H9 (cell line): ENCODE measurements around the gene MID1. TPM values are rescaled to one million over a fixed set of nuclear protein-coding genes. Genes with fewer than 3 reads are reported as not detected.

Experiments
- DNase-seq: peaks from one replicate; pipeline ENCODE4 v3.0.0-alpha.2; 2017
- H2AFZ ChIP-seq: one replicate; pipeline ENCODE4 v1.6.1; 2013; ENCODE audit warnings: mild to moderate bottlenecking, low read length, control low read depth, moderate library complexity
- H2AK5ac ChIP-seq: 2 replicates; pipeline ENCODE4 v1.6.1; 2013; ENCODE audit warnings: low read length, control low read depth, mixed read lengths; ENCODE audit not compliant: insufficient read length
- H2BK120ac ChIP-seq: one replicate; pipeline ENCODE4 v1.6.1; 2013; ENCODE audit warnings: low read depth, mild to moderate bottlenecking, low read length, control low read depth, inconsistent platforms; ENCODE audit not compliant: poor library complexity, severe bottlenecking
- H2BK12ac ChIP-seq: 2 replicates; pipeline ENCODE4 v1.6.1; 2013; ENCODE audit warnings: low read length, control low read depth, mixed read lengths, low read depth; ENCODE audit not compliant: insufficient read length
- H2BK15ac ChIP-seq: 2 replicates; pipeline ENCODE4 v1.6.1; 2013; ENCODE audit warnings: low read depth, low read length, control low read depth
- H2BK20ac ChIP-seq: one replicate; pipeline ENCODE4 v1.6.1; 2013; ENCODE audit warnings: low read depth, mild to moderate bottlenecking, low read length, control low read depth, inconsistent platforms; ENCODE audit not compliant: poor library complexity, severe bottlenecking
- H2BK5ac ChIP-seq: 2 replicates; pipeline ENCODE4 v1.6.1; 2013; ENCODE audit warnings: low read length, control low read depth, mixed read lengths; ENCODE audit not compliant: insufficient read length
- H3K14ac ChIP-seq: 2 replicates; pipeline ENCODE4 v1.6.1; 2013; ENCODE audit warnings: low read length, control low read depth; ENCODE audit not compliant: insufficient read depth
- H3K18ac ChIP-seq: 2 replicates; pipeline ENCODE4 v1.6.1; 2013; ENCODE audit warnings: low read depth, mild to moderate bottlenecking, mixed read lengths, low read length, control low read depth; ENCODE audit not compliant: insufficient read length
- H3K23ac ChIP-seq: 2 replicates; pipeline ENCODE4 v1.6.1; 2013; ENCODE audit warnings: low read length, control low read depth, mixed read lengths, low read depth; ENCODE audit not compliant: insufficient read length
- H3K23me2 ChIP-seq: 2 replicates; pipeline ENCODE4 v1.6.1; 2013; ENCODE audit warnings: low read depth, mild to moderate bottlenecking, mixed read lengths, low read length, control low read depth; ENCODE audit not compliant: insufficient read length, poor library complexity, severe bottlenecking
- H3K27ac ChIP-seq: 2 replicates; pipeline ENCODE4 v1.5.1; 2013; ENCODE audit warnings: low read length, control low read depth, mixed read lengths, low read depth; ENCODE audit not compliant: insufficient read length
- H3K27me3 ChIP-seq: 2 replicates; pipeline ENCODE4 v1.6.1; 2013; ENCODE audit warnings: low read length, control low read depth, inconsistent platforms; ENCODE audit not compliant: insufficient read depth
- H3K4ac ChIP-seq: 2 replicates; pipeline ENCODE4 v1.6.1; 2013; ENCODE audit warnings: low read depth, mild to moderate bottlenecking, control low read depth, inconsistent platforms, low read length, moderate library complexity
- H3K4me1 ChIP-seq: 2 replicates; pipeline ENCODE4 v1.6.1; 2013; ENCODE audit warnings: low read length, control low read depth, inconsistent platforms; ENCODE audit not compliant: insufficient read depth
- H3K4me2 ChIP-seq: 2 replicates; pipeline ENCODE4 v1.6.1; 2013; ENCODE audit warnings: low read length, control low read depth, mixed read lengths; ENCODE audit not compliant: insufficient read length, insufficient read depth
- H3K56ac ChIP-seq: 2 replicates; pipeline ENCODE4 v1.6.1; 2013; ENCODE audit warnings: low read depth, mild to moderate bottlenecking, mixed read lengths, low read length, control low read depth; ENCODE audit not compliant: insufficient read length
- H3K79me1 ChIP-seq: 2 replicates; pipeline ENCODE4 v1.6.1; 2013; ENCODE audit warnings: low read depth, mild to moderate bottlenecking, moderate library complexity, low read length, control low read depth, inconsistent platforms; ENCODE audit not compliant: insufficient read depth, poor library complexity, severe bottlenecking
- H3K79me2 ChIP-seq: 2 replicates; pipeline ENCODE4 v1.6.1; 2013; ENCODE audit warnings: low read length, control low read depth, inconsistent platforms; ENCODE audit not compliant: insufficient read depth
- H3K9ac ChIP-seq: 2 replicates; pipeline ENCODE4 v1.6.1; 2013; ENCODE audit warnings: low read length, control low read depth, mixed read lengths; ENCODE audit not compliant: insufficient read length; ENCODE audit errors: extremely low read depth
- H3K9me3 ChIP-seq: one replicate; pipeline ENCODE4 v1.6.1; 2013; ENCODE audit warnings: low read depth, low read length, inconsistent platforms; ENCODE audit not compliant: control insufficient read depth
- H3T11ph ChIP-seq: one replicate; pipeline ENCODE4 v1.6.1; 2013; ENCODE audit warnings: mild to moderate bottlenecking, low read length, control low read depth, inconsistent platforms
- H4K20me1 ChIP-seq: one replicate; pipeline ENCODE4 v1.6.1; 2013; ENCODE audit not compliant: control insufficient read depth, insufficient read length, insufficient read depth
- H4K5ac ChIP-seq: 2 replicates; pipeline ENCODE4 v1.6.1; 2013; ENCODE audit warnings: low read depth, mild to moderate bottlenecking, mixed read lengths, low read length, control low read depth; ENCODE audit not compliant: insufficient read length
- H4K8ac ChIP-seq: replicated peaks from 2 replicates; pipeline ENCODE4 v1.6.1; 2013; ENCODE audit warnings: low read length, control low read depth, mixed read lengths, low read depth; ENCODE audit not compliant: insufficient read length
- H4K91ac ChIP-seq: 2 replicates; pipeline ENCODE4 v1.6.1; 2013; ENCODE audit warnings: low read depth, mild to moderate bottlenecking, moderate library complexity, mixed read lengths, low read length, control low read depth; ENCODE audit not compliant: insufficient read length
- H3K27ac Mint-ChIP-seq, 3 experiments: 2 replicates in 2 of 3; 3 replicates in 1 of 3; pipeline ENCODE4 v1.8.0; 2020 to 2021; ENCODE audit warnings: mixed read lengths in 3 of 3, mild to moderate bottlenecking in 1 of 3, moderate library complexity in 1 of 3
- H3K27me3 Mint-ChIP-seq: 2 replicates; pipeline ENCODE4 v1.8.0; 2021; ENCODE audit warnings: low read depth, mild to moderate bottlenecking, moderate library complexity, mixed read lengths
- H3K36me3 Mint-ChIP-seq, 3 experiments: 2 replicates in 2 of 3; 3 replicates in 1 of 3; pipeline ENCODE4 v1.8.0; 2020 to 2021; ENCODE audit warnings: low read depth in 3 of 3, mixed read lengths in 3 of 3; ENCODE audit not compliant: insufficient read depth in 1 of 3
- H3K4me1 Mint-ChIP-seq, 2 experiments: 2 replicates each; pipeline ENCODE4 v1.8.0; 2020; ENCODE audit warnings: mixed read lengths in 2 of 2
- H3K4me3 Mint-ChIP-seq, 2 experiments: 2 replicates in 1 of 2; 3 replicates in 1 of 2; pipeline ENCODE4 v1.8.0; 2020 to 2021; ENCODE audit warnings: mild to moderate bottlenecking in 2 of 2, mixed read lengths in 2 of 2, moderate library complexity in 1 of 2
- H3K9me3 Mint-ChIP-seq, 2 experiments: 2 replicates in 1 of 2; 3 replicates in 1 of 2; pipeline ENCODE4 v1.8.0; 2020; ENCODE audit warnings: mild to moderate bottlenecking in 2 of 2, mixed read lengths in 2 of 2, moderate library complexity in 1 of 2
- CTCF ChIP-seq: fragments of 200-600 bp; sonication (generic); conservative IDR thresholded peaks from 3 replicates; pipeline ENCODE4 v1.8.0; 2021; ENCODE audit warnings: antibody characterized with exemption, mild to moderate bottlenecking
- WGBS: extraction: QIAGEN DNeasy Blood & Tissue Kit; methylation state at CpG from one replicate; pipeline ENCODE4 v1.1.7; 2013; ENCODE audit warnings: missing lambda C conversion rate, low lambda C conversion rate, mixed read lengths; ENCODE audit not compliant: insufficient read length; ENCODE audit errors: extremely low coverage; 5-methylcytosine and 5-hydroxymethylcytosine counted together
- total RNA-seq: library from RNA; stranded (reverse); gene quantifications from 2 replicates; pipeline ENCODE4 v1.2.1, GENCODE V29; 2021

Gene MID1
- total RNA-seq, 1 experiment from 2014 or later: 32.9 TPM

GRCh38 chrX:10622197-10622596 lies 1.8 kb upstream of the MID1 start:
- H3K4me2 ChIP-seq: no peak overlapping the region
- peaks cover 4% of the 10 kb centered on the region for H3K9me3 ChIP-seq
- H4K91ac ChIP-seq: no peak overlapping the region
- no peaks in the 10 kb centered on the region; the same call in 1 of the 2 replicates for H3K27me3 Mint-ChIP-seq
- H3K36me3 Mint-ChIP-seq: peaks cover 0 to 7% (median 2%) of the 10 kb centered on the region in 3 experiments; a peak in 2 of 7 replicates
- H3K4me1 Mint-ChIP-seq: peaks cover 20 to 33% of the 10 kb centered on the region in 2 experiments
- H3K23ac ChIP-seq: no peak overlapping the region
- no peaks in the 10 kb centered on the region for H3K79me1 ChIP-seq
- H3K27me3 ChIP-seq: no peaks in the 10 kb centered on the region
- no peak for TF ChIP-seq CTCF
- WGBS: no CpG with 5 or more reads among the region's 3 CpGs
- H4K8ac ChIP-seq: no peak overlapping the region
- no peak overlapping the region for H2BK20ac ChIP-seq
- H3K23me2 ChIP-seq: peaks cover 8% of the 10 kb centered on the region
- no peak overlapping the region for H2AFZ ChIP-seq
- no peak overlapping the region for H3K56ac ChIP-seq
- H3K79me2 ChIP-seq: peaks cover 20% of the 10 kb centered on the region; the same call in 1 of the 2 replicates
- H3K27ac Mint-ChIP-seq: no peak overlapping the region
- no peak overlapping the region for H4K5ac ChIP-seq
- H3T11ph ChIP-seq: no peak overlapping the region
- H2BK15ac ChIP-seq: no peak overlapping the region
- H2BK5ac ChIP-seq: no peak overlapping the region
- peaks cover 7% of the 10 kb centered on the region; the same call in 1 of the 2 replicates for H3K4me1 ChIP-seq
- no peak overlapping the region for H2AK5ac ChIP-seq
- H3K4me3 Mint-ChIP-seq: no peak overlapping the region
- no peak overlapping the region for H3K9ac ChIP-seq
- peaks cover 34 to 37% of the 10 kb centered on the region in 2 experiments for H3K9me3 Mint-ChIP-seq
- no peak for DNase-seq
- H4K20me1 ChIP-seq: no peaks in the 10 kb centered on the region
- H3K18ac ChIP-seq: no peak overlapping the region
- H3K4ac ChIP-seq: no peak overlapping the region
- H2BK12ac ChIP-seq: no peak overlapping the region
- no peak overlapping the region for H2BK120ac ChIP-seq
- no peak overlapping the region for H3K27ac ChIP-seq
- no peak overlapping the region for H3K14ac ChIP-seq
